ENCODE results near the gene SLC38A5. TPM values are rescaled to one million over a fixed set of nuclear protein-coding genes. Genes with fewer than 3 reads are reported as not detected.
"Not testable (repeated sequence)": the region's sequence is repeated elsewhere in the genome, so short reads cannot be mapped to it uniquely, and the experiment has no call there.

SLC38A5 gene
- not detected in 2 replicates for total RNA-seq
- long read RNA-seq, result 0 reads

DNA sequence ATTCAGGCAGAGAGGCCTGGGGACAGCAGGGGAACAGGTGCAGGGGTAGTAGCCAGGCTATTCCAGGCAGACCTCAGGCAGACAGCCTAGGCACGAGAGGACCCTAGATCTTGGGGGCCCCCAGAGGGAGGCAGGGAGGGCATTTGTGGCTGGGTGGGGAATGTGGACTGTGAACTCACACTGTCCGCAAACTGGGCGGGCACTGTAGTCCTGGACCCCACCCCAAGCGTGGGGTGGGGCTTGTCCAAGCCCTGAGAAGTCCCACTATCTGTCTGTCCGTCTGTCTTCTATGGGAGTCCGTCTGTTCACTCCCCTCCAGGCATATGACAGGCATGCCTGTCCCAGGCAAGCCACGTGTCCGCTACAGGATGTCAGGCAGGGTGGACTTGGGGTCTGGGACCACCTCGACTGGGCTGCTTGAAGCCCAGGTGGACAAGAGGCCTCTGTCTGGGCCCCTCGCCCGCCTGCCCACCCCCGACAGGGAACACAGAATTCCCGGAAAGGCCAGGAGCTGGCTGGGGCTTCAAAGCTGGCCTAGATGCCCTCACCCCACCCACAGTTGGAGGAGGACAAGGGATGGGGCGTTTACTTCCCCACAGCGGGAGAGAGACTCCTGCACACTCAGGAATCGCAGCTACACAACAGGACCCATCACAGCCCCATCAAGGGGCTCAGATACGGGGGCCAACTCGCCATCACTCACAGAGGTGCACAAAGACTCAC is at the start of gene SLC38A5:
Gene SLC38A5 (minus strand): TSS at position 151 of the 723 bp plus-strand sequence. CDS start 2,336 bp downstream, outside the sequence.
- no peak within 1 kb of the TSS for H3K4me3 Mint-ChIP-seq (ENCODE audit: unreplicated experiment)
- no peaks in the 10 kb centered on the region for H3K36me3 Mint-ChIP-seq (ENCODE audit: unreplicated experiment)
- H3K27ac Mint-ChIP-seq (ENCODE audit: unreplicated experiment), result no peak within 1 kb of the TSS
- no peaks in the 10 kb centered on the region for H3K27me3 Mint-ChIP-seq (ENCODE audit: unreplicated experiment)
- H3K4me1 Mint-ChIP-seq (ENCODE audit: unreplicated experiment), result peaks cover 25% of the 10 kb centered on the region
- no peaks in the 10 kb centered on the region for H3K9me3 Mint-ChIP-seq (ENCODE audit: unreplicated experiment)
- TF ChIP-seq, protein P1, sequence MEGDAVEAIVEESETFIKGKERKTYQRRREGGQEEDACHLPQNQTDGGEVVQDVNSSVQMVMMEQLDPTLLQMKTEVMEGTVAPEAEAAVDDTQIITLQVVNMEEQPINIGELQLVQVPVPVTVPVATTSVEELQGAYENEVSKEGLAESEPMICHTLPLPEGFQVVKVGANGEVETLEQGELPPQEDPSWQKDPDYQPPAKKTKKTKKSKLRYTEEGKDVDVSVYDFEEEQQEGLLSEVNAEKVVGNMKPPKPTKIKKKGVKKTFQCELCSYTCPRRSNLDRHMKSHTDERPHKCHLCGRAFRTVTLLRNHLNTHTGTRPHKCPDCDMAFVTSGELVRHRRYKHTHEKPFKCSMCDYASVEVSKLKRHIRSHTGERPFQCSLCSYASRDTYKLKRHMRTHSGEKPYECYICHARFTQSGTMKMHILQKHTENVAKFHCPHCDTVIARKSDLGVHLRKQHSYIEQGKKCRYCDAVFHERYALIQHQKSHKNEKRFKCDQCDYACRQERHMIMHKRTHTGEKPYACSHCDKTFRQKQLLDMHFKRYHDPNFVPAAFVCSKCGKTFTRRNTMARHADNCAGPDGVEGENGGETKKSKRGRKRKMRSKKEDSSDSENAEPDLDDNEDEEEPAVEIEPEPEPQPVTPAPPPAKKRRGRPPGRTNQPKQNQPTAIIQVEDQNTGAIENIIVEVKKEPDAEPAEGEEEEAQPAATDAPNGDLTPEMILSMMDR (IDR thresholded peaks at IDR 0.05), result no peak
- DNase-seq (ENCODE audit: extremely low spot score, unreplicated experiment), result no peak

GRCh38 chrX:48519481-48519880 is 49.4 kb upstream of the SLC38A5 start:
- DNase-seq (ENCODE audit: extremely low spot score, unreplicated experiment); H3K36me3 Mint-ChIP-seq (ENCODE audit: unreplicated experiment); H3K4me1 Mint-ChIP-seq (ENCODE audit: unreplicated experiment); H3K4me3 Mint-ChIP-seq (ENCODE audit: unreplicated experiment); H3K27ac Mint-ChIP-seq (ENCODE audit: unreplicated experiment); H3K27me3 Mint-ChIP-seq (ENCODE audit: unreplicated experiment); H3K9me3 Mint-ChIP-seq (ENCODE audit: unreplicated experiment): not testable (repeated sequence)

GRCh38 chrX:48516987-48517386 is 46.9 kb upstream of the SLC38A5 start:
- no peaks in the 10 kb centered on the region for H3K27me3 Mint-ChIP-seq (ENCODE audit: unreplicated experiment)
- H3K4me1 Mint-ChIP-seq (ENCODE audit: unreplicated experiment), result peaks cover under 1% of the 10 kb centered on the region
- no peaks in the 10 kb centered on the region for H3K9me3 Mint-ChIP-seq (ENCODE audit: unreplicated experiment)
- H3K27ac Mint-ChIP-seq (ENCODE audit: unreplicated experiment), result no peak overlapping the region
- TF ChIP-seq, protein P1 (IDR thresholded peaks at IDR 0.05), result no peak
- H3K36me3 Mint-ChIP-seq (ENCODE audit: unreplicated experiment), result peaks cover 8% of the 10 kb centered on the region
- DNase-seq (ENCODE audit: extremely low spot score, unreplicated experiment), result no peak
- H3K4me3 Mint-ChIP-seq (ENCODE audit: unreplicated experiment), result no peak overlapping the region

DNA sequence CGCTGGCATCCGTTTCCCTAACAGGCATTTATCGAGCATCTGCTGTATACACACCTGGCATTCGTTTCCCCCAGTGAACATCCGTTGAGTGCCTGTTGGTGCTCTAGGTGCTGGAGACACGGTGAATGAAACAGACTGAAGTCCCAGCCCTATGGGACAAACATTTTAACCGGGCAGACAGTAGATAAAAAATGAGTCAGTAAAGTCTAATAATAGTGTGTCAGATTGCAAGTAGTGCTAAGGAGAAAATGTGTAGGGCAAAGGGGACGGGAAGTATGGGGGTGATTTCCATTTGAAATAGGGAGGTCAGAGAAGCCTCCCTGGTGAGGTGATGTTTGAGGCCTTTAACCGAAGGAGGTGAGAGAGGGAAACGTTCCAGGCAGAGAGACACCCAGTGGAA is 46.2 kb upstream of the SLC38A5 start:
- Mint-ChIP-seq H3K9me3 (ENCODE audit: unreplicated experiment) (no peaks in the 10 kb centered on the region), H3K4me3 (ENCODE audit: unreplicated experiment) (no peak overlapping the region), H3K36me3 (ENCODE audit: unreplicated experiment) (peaks cover 8% of the 10 kb centered on the region), H3K27me3 (ENCODE audit: unreplicated experiment) (no peaks in the 10 kb centered on the region), H3K27ac (ENCODE audit: unreplicated experiment) (no peak overlapping the region), H3K4me1 (ENCODE audit: unreplicated experiment) (no peaks in the 10 kb centered on the region)
- no peak for DNase-seq (ENCODE audit: extremely low spot score, unreplicated experiment)
- TF ChIP-seq, protein P1 (IDR thresholded peaks at IDR 0.05), result no peak

DNA sequence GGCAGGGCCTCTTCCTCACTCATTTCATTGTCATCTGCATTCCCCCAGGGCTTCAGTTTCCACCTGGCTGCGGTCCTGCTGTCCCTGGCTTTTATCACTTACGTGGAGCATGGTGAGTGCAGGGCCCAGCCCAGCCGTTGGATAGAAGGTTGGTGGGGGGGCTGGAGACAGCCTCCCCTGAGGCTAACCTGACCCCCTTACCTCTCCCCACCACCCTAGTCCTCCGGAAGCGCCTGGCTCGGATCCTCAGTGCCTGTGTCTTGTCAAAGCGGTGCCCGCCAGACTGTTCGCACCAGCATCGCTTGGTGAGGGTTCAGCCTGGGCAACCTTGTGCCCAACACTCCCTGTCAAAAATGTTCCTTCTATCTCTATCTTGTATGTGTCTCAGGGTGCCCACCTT is 45.8 kb upstream of the SLC38A5 start:
- TF ChIP-seq, protein P1 (IDR thresholded peaks at IDR 0.05), result no peak
- H3K4me1 Mint-ChIP-seq (ENCODE audit: unreplicated experiment), result no peaks in the 10 kb centered on the region
- no peak overlapping the region for H3K27ac Mint-ChIP-seq (ENCODE audit: unreplicated experiment)

More for the DNA sequence above, 45.8 kb upstream of the SLC38A5 start:
- H3K9me3 Mint-ChIP-seq (ENCODE audit: unreplicated experiment), result no peaks in the 10 kb centered on the region
- H3K4me3 Mint-ChIP-seq (ENCODE audit: unreplicated experiment), result no peak overlapping the region
- H3K27me3 Mint-ChIP-seq (ENCODE audit: unreplicated experiment), result no peaks in the 10 kb centered on the region
- peaks cover 8% of the 10 kb centered on the region for H3K36me3 Mint-ChIP-seq (ENCODE audit: unreplicated experiment)
- DNase-seq (ENCODE audit: extremely low spot score, unreplicated experiment), result no peak

Data from osteocyte (in vitro differentiated cells).